ENCODE data around the gene CDCA3.
"Not testable (repeated sequence)": the region's sequence is repeated elsewhere in the genome, so short reads cannot be mapped to it uniquely, and the experiment has no call there.

The CDCA3 gene

GRCh38 chr12:6872073-6873048, 21.3 kb upstream of the CDCA3 start:
- DNase-seq (ENCODE audit: low read depth): peak; percentile 71

- no peak for DNase-seq (ENCODE audit: low read depth)
These were observed 20.2 kb upstream of the CDCA3 start for GRCh38 chr12:6871052-6871957.

- not testable (repeated sequence) for DNase-seq (ENCODE audit: low read depth)
These were observed 19.2 kb upstream of the CDCA3 start for GRCh38 chr12:6870304-6870703.

GRCh38 chr12:6869049-6870021, 18.2 kb upstream of the CDCA3 start:
- peak; percentile 76 for DNase-seq (ENCODE audit: low read depth)

- DNase-seq (ENCODE audit: low read depth): no peak
These were observed 17.3 kb upstream of the CDCA3 start for GRCh38 chr12:6868211-6869048.

- DNase-seq (ENCODE audit: low read depth): peak; percentile 56
These were observed 16.5 kb upstream of the CDCA3 start, which contains the start of gene TPI1 for GRCh38 chr12:6867413-6868210. TSS of gene TPI1 (plus strand) at chr12:6867531. CDS start at chr12:6867567, 36 bp downstream.

GRCh38 chr12:6866920-6867412, 15.9 kb upstream of the CDCA3 start:
- no peak for DNase-seq (ENCODE audit: low read depth)

GRCh38 chr12:6866163-6866919, 15.3 kb upstream of the CDCA3 start:
- DNase-seq (ENCODE audit: low read depth): no peak

GRCh38 chr12:6865307-6865706, 14.2 kb upstream of the CDCA3 start:
- DNase-seq (ENCODE audit: low read depth): not testable (repeated sequence)

GRCh38 chr12:6863586-6864321, 12.7 kb upstream of the CDCA3 start:
- DNase-seq (ENCODE audit: low read depth): no peak

GRCh38 chr12:6863033-6863432, 11.9 kb upstream of the CDCA3 start:
- no peak for DNase-seq (ENCODE audit: low read depth)

- DNase-seq (ENCODE audit: low read depth): no peak
These were observed 10.3 kb upstream of the CDCA3 start for GRCh38 chr12:6861391-6861790.

GRCh38 chr12:6860942-6861341, 9.9 kb upstream of the CDCA3 start:
- DNase-seq (ENCODE audit: low read depth): no peak

GRCh38 chr12:6860116-6860515, 9.0 kb upstream of the CDCA3 start:
- DNase-seq (ENCODE audit: low read depth): no peak

- DNase-seq (ENCODE audit: low read depth): no peak
These were observed 7.7 kb upstream of the CDCA3 start for GRCh38 chr12:6858799-6859198.

- DNase-seq (ENCODE audit: low read depth): no peak
These were observed 4.2 kb upstream of the CDCA3 start for GRCh38 chr12:6855322-6855721.

- no peak for DNase-seq (ENCODE audit: low read depth)
These were observed 3.0 kb upstream of the CDCA3 start for GRCh38 chr12:6854036-6854435.

GRCh38 chr12:6853626-6854025, 2.5 kb upstream of the CDCA3 start:
- no peak for DNase-seq (ENCODE audit: low read depth)

All from stimulated activated CD8-positive, alpha-beta memory T cell treated with anti-CD3 and anti-CD28 coated beads, Interleukin-12 subunit alpha, Interleukin-12 subunit beta, amount 100 ng/mL, for 1 hour (primary cell).